Activated naive CD8-positive, alpha-beta T cell treated with anti-CD3 and anti-CD28 coated beads, Interleukin-2, amount 10 ng/mL, durations not matched to agents 7 days and 5 days (primary cell): ENCODE measurements around the gene OMP. TPM values are rescaled to one million over a fixed set of nuclear protein-coding genes. Genes with fewer than 3 reads are reported as not detected.

Experiments
- ATAC-seq: fragments of 150-1000 bp; cut with Tn5 transposase; one replicate; pipeline ENCODE4 v1.10.0; 2021; ENCODE audit warnings: low read depth, moderate library complexity
- POLR2A ChIA-PET: fragments of 350-600 bp; sonication (Branson Sonifier 250); formaldehyde crosslinking; loops from one replicate; lab custom pipeline; 2021; ENCODE audit warnings: antibody characterized with exemption; lab: Charles Lee
- DNase-seq: peaks from one replicate; pipeline ENCODE4 v3.0.0; 2021
- H3K27ac Mint-ChIP-seq: one replicate; pipeline ENCODE4 v1.8.0; 2022; ENCODE audit warnings: mild to moderate bottlenecking, mixed read lengths
- H3K27me3 Mint-ChIP-seq: one replicate; pipeline ENCODE4 v1.8.0; 2022; ENCODE audit warnings: mild to moderate bottlenecking, moderate library complexity, mixed read lengths
- H3K36me3 Mint-ChIP-seq: one replicate; pipeline ENCODE4 v1.8.0; 2021; ENCODE audit warnings: mild to moderate bottlenecking, mixed read lengths
- H3K4me1 Mint-ChIP-seq: one replicate; pipeline ENCODE4 v1.8.0; 2021; ENCODE audit warnings: mixed read lengths
- H3K4me3 Mint-ChIP-seq: one replicate; pipeline ENCODE4 v1.8.0; 2022; ENCODE audit warnings: mild to moderate bottlenecking, moderate library complexity, mixed read lengths
- H3K9me3 Mint-ChIP-seq: one replicate; pipeline ENCODE4 v1.8.0; 2021; ENCODE audit warnings: mixed read lengths
- total RNA-seq, 2 experiments: library from RNA; stranded (reverse); gene quantifications; one replicate each; pipeline ENCODE4 v1.2.3, GENCODE V29; 2021

The OMP gene
- total RNA-seq, 2 experiments from 2014 or later = not detected

GRCh38 chr11:77127920-77128691 is 25.5 kb downstream of the OMP start, which contains the start of gene MYO7A:
MYO7A (plus strand) TSS chr11:77128246; CDS start chr11:77130635, 2,389 bp downstream.
- DNase-seq = no peak
- ATAC-seq = no peak
- Mint-ChIP-seq H3K27ac (no peak within 1 kb of the TSS), H3K4me3 (peak within 1 kb of the TSS; percentile 58), H3K36me3 (no peaks in the 10 kb centered on the region), H3K9me3 (no peaks in the 10 kb centered on the region), H3K4me1 (peaks cover 7% of the 10 kb centered on the region), H3K27me3 (peaks cover 14% of the 10 kb centered on the region)
- POLR2A ChIA-PET = no interaction called here

GRCh38 chr11:77129069-77129841 is 26.6 kb downstream of the OMP start:
- Mint-ChIP-seq H3K36me3 (no peaks in the 10 kb centered on the region), H3K4me1 (peaks cover 7% of the 10 kb centered on the region), H3K27ac (no peak overlapping the region), H3K27me3 (peaks cover 20% of the 10 kb centered on the region), H3K9me3 (no peaks in the 10 kb centered on the region), H3K4me3 (no peak overlapping the region)
- DNase-seq (no peak), ATAC-seq (no peak)
- POLR2A ChIA-PET = no interaction called here

GRCh38 chr11:77129842-77130756 is 27.5 kb downstream of the OMP start:
- H3K27me3 Mint-ChIP-seq = peaks cover 23% of the 10 kb centered on the region
- no peak overlapping the region for H3K27ac Mint-ChIP-seq
- DNase-seq = no peak
- H3K9me3 Mint-ChIP-seq = no peaks in the 10 kb centered on the region
- H3K36me3 Mint-ChIP-seq = no peaks in the 10 kb centered on the region
- H3K4me1 Mint-ChIP-seq = peaks cover 7% of the 10 kb centered on the region
- POLR2A ChIA-PET = no interaction called here
- no peak for ATAC-seq
- H3K4me3 Mint-ChIP-seq = no peak overlapping the region

- ATAC-seq = no peak
- Mint-ChIP-seq H3K27me3 (peaks cover 30% of the 10 kb centered on the region), H3K4me3 (no peak overlapping the region), H3K4me1 (peaks cover 10% of the 10 kb centered on the region), H3K9me3 (no peaks in the 10 kb centered on the region), H3K36me3 (no peaks in the 10 kb centered on the region), H3K27ac (no peak overlapping the region)
- no peak for DNase-seq
- POLR2A ChIA-PET = no interaction called here
Measured at GRCh38 chr11:77130763-77131513, 28.3 kb downstream of the OMP start.

- POLR2A ChIA-PET = no interaction called here
- H3K4me1 Mint-ChIP-seq = peaks cover 8% of the 10 kb centered on the region
- DNase-seq (no peak), ATAC-seq (no peak)
- H3K9me3 Mint-ChIP-seq = no peaks in the 10 kb centered on the region
- H3K36me3 Mint-ChIP-seq = no peaks in the 10 kb centered on the region
- H3K27ac Mint-ChIP-seq = no peak overlapping the region
- H3K4me3 Mint-ChIP-seq = no peak overlapping the region
- H3K27me3 Mint-ChIP-seq = peaks cover 37% of the 10 kb centered on the region
Measured at GRCh38 chr11:77131560-77131959, 28.9 kb downstream of the OMP start.

GRCh38 chr11:77135069-77135468 is 32.4 kb downstream of the OMP start:
- DNase-seq (no peak), ATAC-seq (no peak)
- peaks cover 52% of the 10 kb centered on the region for H3K27me3 Mint-ChIP-seq
- POLR2A ChIA-PET = no interaction called here
- peaks cover 5% of the 10 kb centered on the region for H3K4me1 Mint-ChIP-seq
- H3K9me3 Mint-ChIP-seq = no peaks in the 10 kb centered on the region
- H3K4me3 Mint-ChIP-seq = no peak overlapping the region
- no peaks in the 10 kb centered on the region for H3K36me3 Mint-ChIP-seq
- no peak overlapping the region for H3K27ac Mint-ChIP-seq

- no peak for ATAC-seq
- H3K9me3 Mint-ChIP-seq = no peaks in the 10 kb centered on the region
- no peak for DNase-seq
- no peak overlapping the region for H3K4me3 Mint-ChIP-seq
- POLR2A ChIA-PET = interaction anchor here (0.5 kb wide), 1 partner anchor 105 kb away, joined by 4 read pairs; no protein-coding TSS in a partner anchor
- H3K27me3 Mint-ChIP-seq = peaks cover 56% of the 10 kb centered on the region
- no peaks in the 10 kb centered on the region for H3K36me3 Mint-ChIP-seq
- H3K4me1 Mint-ChIP-seq = peaks cover 6% of the 10 kb centered on the region
- H3K27ac Mint-ChIP-seq = no peak overlapping the region
Measured at GRCh38 chr11:77136074-77136473, 33.4 kb downstream of the OMP start.

- POLR2A ChIA-PET = interaction anchor here (0.5 kb wide), 1 partner anchor 105 kb away, joined by 4 read pairs; no protein-coding TSS in a partner anchor
- DNase-seq (no peak), ATAC-seq (no peak)
- peaks cover 62% of the 10 kb centered on the region for H3K27me3 Mint-ChIP-seq
- no peaks in the 10 kb centered on the region for H3K9me3 Mint-ChIP-seq
- peaks cover 11% of the 10 kb centered on the region for H3K4me1 Mint-ChIP-seq
- no peaks in the 10 kb centered on the region for H3K36me3 Mint-ChIP-seq
- H3K4me3 Mint-ChIP-seq = no peak overlapping the region
- no peak overlapping the region for H3K27ac Mint-ChIP-seq
Measured at GRCh38 chr11:77136784-77137420, 34.3 kb downstream of the OMP start.

GRCh38 chr11:77137421-77137820 is 34.8 kb downstream of the OMP start:
- no peak for DNase-seq
- peaks cover 17% of the 10 kb centered on the region for H3K4me1 Mint-ChIP-seq

GRCh38 chr11:77138106-77138649 is 35.5 kb downstream of the OMP start:
- Mint-ChIP-seq H3K9me3 (no peaks in the 10 kb centered on the region), H3K27me3 (peaks cover 66% of the 10 kb centered on the region), H3K4me3 (no peak overlapping the region), H3K4me1 (peaks cover 24% of the 10 kb centered on the region), H3K27ac (no peak overlapping the region), H3K36me3 (no peaks in the 10 kb centered on the region)
- no peak for DNase-seq
- POLR2A ChIA-PET = no interaction called here
- ATAC-seq = no peak

More at GRCh38 chr11:77137421-77137820, 34.8 kb downstream of the OMP start:
- Mint-ChIP-seq H3K36me3 (no peaks in the 10 kb centered on the region), H3K27ac (no peak overlapping the region), H3K9me3 (no peaks in the 10 kb centered on the region), H3K4me3 (no peak overlapping the region), H3K27me3 (peaks cover 64% of the 10 kb centered on the region)
- POLR2A ChIA-PET = no interaction called here
- ATAC-seq = no peak

GRCh38 chr11:77139201-77139600 is 36.6 kb downstream of the OMP start:
- ATAC-seq = no peak
- Mint-ChIP-seq H3K36me3 (no peaks in the 10 kb centered on the region), H3K4me1 (peaks cover 25% of the 10 kb centered on the region), H3K9me3 (no peaks in the 10 kb centered on the region), H3K27ac (no peak overlapping the region), H3K4me3 (no peak overlapping the region), H3K27me3 (peaks cover 68% of the 10 kb centered on the region)
- no peak for DNase-seq
- POLR2A ChIA-PET = no interaction called here
